ENCODE data around the gene PHLDA3.

Gene PHLDA3

GRCh38 chr1:201461645-201462441, 7.1 kb downstream of the PHLDA3 start:
- DNase-seq: peak; percentile 57 to 86 (median 71)

DNA sequence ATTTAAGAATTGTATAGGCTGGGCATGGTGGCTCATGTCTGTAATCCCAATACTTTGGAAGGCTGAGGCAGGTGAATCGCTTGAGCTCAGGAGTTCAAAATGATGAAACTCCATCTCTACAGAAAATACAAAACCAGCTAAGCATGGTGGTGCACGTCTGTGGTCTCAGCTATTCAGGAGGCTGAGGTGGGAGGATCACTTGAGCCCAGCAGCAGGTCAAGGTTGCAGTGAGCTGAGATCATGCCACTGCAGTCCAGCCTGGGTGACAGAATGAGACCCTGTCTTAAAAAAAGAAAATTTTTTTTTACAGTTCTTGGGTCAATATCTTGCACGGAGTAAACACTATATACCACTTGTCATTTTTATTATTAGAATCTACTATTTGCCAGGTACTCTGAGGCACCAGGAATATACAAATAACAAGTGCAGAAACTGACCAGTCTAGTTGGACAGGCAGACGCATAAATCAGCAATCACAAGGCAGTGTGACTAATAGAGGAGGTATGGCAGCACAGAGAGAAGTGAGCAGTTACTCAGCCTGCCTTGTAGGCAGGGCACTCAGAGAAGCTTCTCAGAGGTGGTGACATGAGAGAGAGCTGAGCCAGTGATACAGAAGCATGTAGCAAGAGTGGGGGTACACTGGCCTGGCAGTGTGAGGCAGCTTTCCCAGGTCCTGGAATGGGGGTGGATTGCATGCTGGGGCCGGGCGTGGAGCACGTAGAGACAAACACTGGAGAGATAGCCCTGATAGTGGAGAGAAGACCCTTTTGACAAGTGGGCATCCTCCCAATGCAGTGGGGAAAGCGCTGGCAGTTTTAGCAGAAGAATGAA, 8.0 kb downstream of the PHLDA3 start:
- DNase-seq: peak; percentile 81 to 86 (median 84)

DNA sequence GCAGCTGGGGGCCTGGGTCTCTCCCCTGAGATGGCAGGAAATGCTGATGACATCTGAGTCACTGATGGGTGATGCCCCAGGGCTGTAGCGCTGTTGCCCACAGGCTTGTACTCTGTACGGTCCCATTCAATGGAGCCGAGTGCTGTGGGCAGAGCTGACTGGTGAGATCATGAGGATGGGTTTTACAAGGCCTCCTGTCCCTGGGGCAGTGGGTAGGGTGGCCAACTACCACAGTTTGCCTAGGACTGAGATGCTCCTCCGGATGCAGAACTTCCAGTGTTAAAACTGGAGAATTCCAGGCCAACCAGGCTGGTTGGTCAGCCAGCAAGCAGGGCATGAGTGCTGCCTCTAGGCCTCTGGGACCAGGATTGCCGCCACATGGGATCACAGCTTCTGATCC, 9.2 kb downstream of the PHLDA3 start:
- DNase-seq: peak in 1 of 3 donors; percentile 36

DNA sequence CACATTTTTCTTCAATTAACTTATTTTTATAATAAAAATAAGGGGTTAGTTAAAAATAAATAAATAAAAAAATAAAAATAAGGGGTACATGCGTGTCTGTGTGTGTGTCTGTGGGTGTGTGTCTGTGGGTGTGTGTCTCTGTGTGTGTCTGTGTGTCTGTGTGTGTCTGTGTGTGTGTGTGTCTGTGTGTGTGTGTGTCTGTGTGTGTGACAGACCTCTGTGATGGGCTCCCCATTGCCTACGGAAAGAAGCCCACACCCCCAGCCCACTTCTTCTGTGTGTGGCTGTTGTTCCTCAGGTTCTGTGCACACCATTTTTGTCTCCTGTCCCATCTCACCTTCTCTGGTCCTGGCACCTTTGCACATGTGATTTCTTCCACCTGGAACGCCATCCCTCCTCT, 9.9 kb downstream of the PHLDA3 start:
- DNase-seq: no peak

DNA sequence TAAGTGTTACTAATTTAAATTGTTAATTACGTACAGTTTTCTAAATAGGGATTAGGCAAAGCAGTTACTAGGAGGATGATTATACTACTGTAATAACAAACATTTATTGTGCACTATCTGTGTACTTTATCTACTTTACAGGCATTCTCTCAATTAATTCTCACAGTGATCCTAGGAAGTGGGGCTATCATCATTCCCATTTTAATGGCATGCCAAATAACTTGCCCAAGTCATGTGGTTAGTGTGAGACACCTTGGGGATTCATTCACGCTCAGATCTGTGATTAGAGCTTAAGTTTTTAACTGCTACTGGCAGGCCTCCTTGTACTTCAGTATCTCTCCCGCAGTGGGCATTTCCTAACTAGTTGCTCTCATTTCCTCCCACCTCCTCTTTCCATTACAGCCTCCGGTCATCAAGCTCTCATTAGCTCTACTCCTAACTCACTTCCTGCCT, 11.5 kb downstream of the PHLDA3 start:
- DNase-seq: peak; percentile 39 to 51 (median 42)

- peak; percentile 88 to 92 (median 91) for DNase-seq
Measured at GRCh38 chr1:201456499-201457309, 12.3 kb downstream of the PHLDA3 start.

GRCh38 chr1:201455098-201455497, 13.9 kb downstream of the PHLDA3 start:
- DNase-seq: no peak

- DNase-seq: no peak
Measured at GRCh38 chr1:201454608-201455007, 14.4 kb downstream of the PHLDA3 start.

DNA sequence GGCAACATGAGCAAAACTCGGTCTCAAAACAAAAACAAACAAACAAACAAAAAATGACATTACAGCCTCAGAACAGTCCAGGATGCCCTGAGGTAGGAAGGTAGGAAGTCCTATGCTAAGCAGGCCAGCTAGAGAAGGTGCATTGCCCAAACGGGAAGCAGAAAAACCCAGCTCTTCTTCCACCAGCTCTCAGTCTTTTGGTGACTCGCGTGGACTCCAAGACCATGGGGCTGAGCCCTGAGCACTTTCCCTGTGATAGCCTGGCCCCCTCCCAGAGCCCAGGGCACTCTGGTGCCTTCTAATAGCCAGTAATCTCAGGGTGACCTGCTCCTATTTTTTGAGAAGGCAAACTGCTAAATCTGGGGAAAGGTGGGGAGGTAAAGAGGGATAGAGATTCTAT, 16.1 kb downstream of the PHLDA3 start:
- DNase-seq: peak; percentile 46 to 76 (median 66)

DNA sequence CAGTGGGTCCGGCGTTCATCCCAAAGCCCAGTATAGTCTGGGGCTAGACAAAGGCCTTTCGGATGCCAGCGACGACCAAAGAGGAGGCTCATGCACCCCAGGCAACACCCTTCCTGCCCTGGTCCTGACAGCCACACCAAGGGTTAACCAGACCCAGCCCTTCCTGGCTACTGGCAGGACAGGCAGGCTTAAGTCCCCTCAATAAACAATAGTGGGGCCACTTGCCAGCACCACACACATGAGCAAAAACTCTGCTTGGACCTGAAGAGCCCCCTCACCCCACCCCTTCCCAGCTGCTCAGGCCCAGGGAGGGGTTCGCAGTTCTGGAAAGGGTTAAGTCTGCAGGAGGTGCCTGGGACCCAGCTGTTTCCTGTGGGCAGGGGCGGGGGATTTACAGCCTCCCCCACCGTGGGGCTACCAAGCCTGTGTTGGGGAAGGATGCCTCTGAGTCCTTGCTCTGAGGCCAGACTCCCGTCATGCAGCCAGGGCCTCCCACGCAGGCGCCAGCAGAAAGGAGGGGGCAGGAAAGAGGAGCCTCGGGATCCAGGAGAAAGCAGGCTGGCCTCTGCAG, 18.2 kb downstream of the PHLDA3 start:
- DNase-seq: peak; percentile 87 to 94 (median 88)

DNA sequence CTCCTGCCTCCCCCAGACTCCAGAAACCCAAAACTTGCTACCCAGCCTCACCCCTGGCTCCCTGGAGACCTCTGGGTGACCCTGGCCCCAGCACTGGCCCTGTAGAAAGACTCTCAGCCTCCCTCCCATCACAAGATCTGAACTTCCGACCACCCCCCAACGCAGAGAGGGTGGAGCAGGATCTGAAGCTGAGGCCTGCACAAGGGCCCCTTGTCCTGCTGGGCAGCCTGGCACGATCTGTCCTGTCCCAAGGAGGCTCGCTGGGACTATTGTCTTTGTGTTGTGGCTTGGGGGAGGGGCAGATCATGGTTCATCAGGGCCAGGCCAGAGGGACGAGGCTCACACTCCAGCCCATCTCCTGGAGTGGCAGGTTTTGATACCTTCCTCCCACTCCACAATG, 20.0 kb downstream of the PHLDA3 start:
- DNase-seq: no peak

GRCh38 chr1:201447903-201448871, 20.8 kb downstream of the PHLDA3 start:
- DNase-seq: peak; percentile 65 to 87 (median 74)

DNA sequence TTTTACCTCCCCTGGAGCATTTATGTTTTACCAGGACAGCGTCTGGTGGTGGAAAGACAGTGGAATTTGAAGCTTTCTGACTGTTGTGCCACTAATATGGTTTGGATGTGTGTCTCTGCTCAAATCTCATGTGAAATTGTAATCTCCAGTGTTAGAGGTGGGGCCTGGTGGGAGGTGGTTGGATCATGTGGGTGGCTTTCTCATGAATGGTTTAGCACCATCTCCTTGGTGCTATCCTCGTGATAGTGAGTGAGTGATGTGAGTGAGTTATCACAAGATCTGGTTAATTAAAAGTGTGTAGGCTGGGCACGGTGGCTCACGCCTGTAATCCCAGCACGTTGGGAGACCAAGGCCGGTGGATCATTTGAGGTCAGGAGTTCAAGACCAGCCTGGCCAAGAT, 23.7 kb downstream of the PHLDA3 start:
- DNase-seq: peak in 1 of 3 donors; percentile 40

DNA sequence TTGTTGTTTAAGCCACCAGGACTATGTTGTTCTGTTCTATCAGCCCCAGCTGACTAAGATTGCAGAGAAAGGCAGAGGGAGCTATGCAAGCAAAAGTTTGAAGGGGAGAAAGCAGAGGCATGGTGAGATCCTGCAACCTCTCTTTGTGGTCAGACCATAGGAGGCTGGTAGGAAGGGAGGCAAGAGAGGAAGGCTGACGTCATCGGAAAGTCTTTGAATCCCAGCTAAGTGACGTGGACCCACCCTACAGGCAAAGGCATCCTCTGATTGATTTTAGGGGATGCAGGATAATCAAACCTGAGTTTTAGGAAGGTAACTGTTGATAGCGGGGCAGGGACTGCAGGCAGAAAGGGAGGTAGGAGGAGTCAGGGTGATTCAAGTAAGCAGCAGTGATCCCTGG, 24.2 kb downstream of the PHLDA3 start:
- DNase-seq: peak; percentile 71 to 75 (median 73)

- no peak for DNase-seq
Measured at GRCh38 chr1:201443747-201444146, 25.2 kb downstream of the PHLDA3 start.

- DNase-seq: no peak
Measured at GRCh38 chr1:201436969-201437368, 32.0 kb downstream of the PHLDA3 start.

DNA sequence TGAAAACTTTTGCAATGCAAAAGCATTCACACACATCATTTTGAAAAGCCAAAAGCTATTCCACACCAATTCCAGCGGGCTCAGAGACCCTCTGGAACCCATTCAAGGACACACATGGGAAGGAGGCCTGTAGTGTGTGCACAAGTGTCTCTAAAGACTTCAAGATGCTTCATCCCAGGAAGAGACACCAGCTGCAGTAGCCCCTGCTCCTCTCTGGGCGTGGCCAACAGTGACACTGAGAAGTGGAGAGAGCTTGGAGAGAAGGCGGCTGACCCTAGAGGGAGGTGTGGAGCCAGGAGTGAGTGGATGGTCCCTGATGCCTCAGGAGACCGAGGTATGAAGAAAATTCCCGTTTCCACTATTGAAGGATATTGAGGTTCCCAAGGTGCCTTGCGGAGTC, 32.6 kb downstream of the PHLDA3 start:
- no peak for DNase-seq

GRCh38 chr1:201434266-201434665, 34.7 kb downstream of the PHLDA3 start:
- no peak for DNase-seq

- no peak for DNase-seq
Measured at GRCh38 chr1:201433609-201434008, 35.4 kb downstream of the PHLDA3 start.

DNA sequence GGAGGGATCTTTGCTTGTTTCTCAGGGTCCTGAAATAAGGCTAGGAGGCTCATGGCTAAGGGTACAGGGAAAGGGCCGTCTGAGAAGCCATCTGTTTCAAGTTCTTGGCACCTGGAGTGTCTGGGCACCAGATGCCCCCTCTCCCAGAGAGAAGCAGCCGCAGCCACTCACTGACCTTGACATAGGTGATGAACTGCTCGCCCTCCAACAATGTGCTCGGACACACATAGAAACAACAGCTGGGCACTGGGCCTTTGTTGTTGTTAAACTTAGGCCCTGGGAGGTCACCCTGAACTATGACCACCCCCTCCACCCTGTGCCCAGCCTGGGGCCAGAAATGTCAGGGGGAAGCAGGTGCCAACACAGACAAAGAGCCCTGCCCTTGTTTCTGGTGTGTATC, 38.2 kb downstream of the PHLDA3 start:
- DNase-seq: no peak

GRCh38 chr1:201429736-201430501, 39.1 kb downstream of the PHLDA3 start:
- no peak for DNase-seq

Data from suppressor macrophage treated with lipopolysaccharide for 1 hour (primary cell).